ENCODE measurements around the gene DRG2.

DRG2 gene

GRCh38 chr17:18119938-18120337 is 32.2 kb downstream of the DRG2 start:
- TF ChIP-seq POLR2A (IDR thresholded peaks at IDR 0.05; ENCODE audit: low read depth, low read length) (no peak), PAX5 (IDR thresholded peaks at IDR 0.05; ENCODE audit: insufficient read depth, low read length, severe bottlenecking) (no peak), POLR2AphosphoS5 (IDR thresholded peaks at IDR 0.05; ENCODE audit: low read depth, low read length) (no peak), POU2F2 (IDR thresholded peaks at IDR 0.05; ENCODE audit: low read depth, low read length) (no peak), TAF1 (IDR thresholded peaks at IDR 0.05; ENCODE audit: low read depth, low read length) (no peak), SPI1 (IDR thresholded peaks at IDR 0.05; ENCODE audit: low read depth, low read length) (no peak)
- FAIRE-seq = no peak
- no peak for DNase-seq (ENCODE audit: insufficient read length, low spot score)

GRCh38 chr17:18120461-18121017 is 32.8 kb downstream of the DRG2 start:
- no peak for DNase-seq (ENCODE audit: insufficient read length, low spot score)
- no peak for TF ChIP-seq TAF1 (IDR thresholded peaks at IDR 0.05; ENCODE audit: low read depth, low read length)
- no peak for TF ChIP-seq PAX5 (IDR thresholded peaks at IDR 0.05; ENCODE audit: insufficient read depth, low read length, severe bottlenecking)
- TF ChIP-seq POU2F2 (IDR thresholded peaks at IDR 0.05; ENCODE audit: low read depth, low read length) = no peak
- TF ChIP-seq POLR2A (IDR thresholded peaks at IDR 0.05; ENCODE audit: low read depth, low read length) = no peak
- FAIRE-seq = no peak

GRCh38 chr17:18121144-18121910 is 33.6 kb downstream of the DRG2 start:
- TF ChIP-seq POU2F2 (IDR thresholded peaks at IDR 0.05; ENCODE audit: low read depth, low read length) (no peak), POLR2A (IDR thresholded peaks at IDR 0.05; ENCODE audit: low read depth, low read length) (no peak), SPI1 (IDR thresholded peaks at IDR 0.05; ENCODE audit: low read depth, low read length) (no peak), TAF1 (IDR thresholded peaks at IDR 0.05; ENCODE audit: low read depth, low read length) (no peak)
- DNase-seq (ENCODE audit: insufficient read length, low spot score) (no peak), FAIRE-seq (no peak)

- DNase-seq (ENCODE audit: insufficient read length, low spot score) (no peak), FAIRE-seq (no peak)
- TF ChIP-seq POLR2AphosphoS5 (IDR thresholded peaks at IDR 0.05; ENCODE audit: low read depth, low read length) = no peak
- no peak for TF ChIP-seq POLR2A (IDR thresholded peaks at IDR 0.05; ENCODE audit: low read depth, low read length)
- TF ChIP-seq SPI1 (IDR thresholded peaks at IDR 0.05; ENCODE audit: low read depth, low read length) = no peak
- no peak for TF ChIP-seq POU2F2 (IDR thresholded peaks at IDR 0.05; ENCODE audit: low read depth, low read length)
- TF ChIP-seq PAX5 (IDR thresholded peaks at IDR 0.05; ENCODE audit: insufficient read depth, low read length, severe bottlenecking) = no peak
- no peak for TF ChIP-seq TAF1 (IDR thresholded peaks at IDR 0.05; ENCODE audit: low read depth, low read length)
Observed at GRCh38 chr17:18122990-18123753, 35.4 kb downstream of the DRG2 start.

- FAIRE-seq (no peak), DNase-seq (ENCODE audit: insufficient read length, low spot score) (no peak)
- TF ChIP-seq POLR2A (IDR thresholded peaks at IDR 0.05; ENCODE audit: low read depth, low read length) = no peak
- TF ChIP-seq POLR2AphosphoS5 (IDR thresholded peaks at IDR 0.05; ENCODE audit: low read depth, low read length) = no peak
- no peak for TF ChIP-seq PAX5 (IDR thresholded peaks at IDR 0.05; ENCODE audit: insufficient read depth, low read length, severe bottlenecking)
- TF ChIP-seq POU2F2 (IDR thresholded peaks at IDR 0.05; ENCODE audit: low read depth, low read length) = no peak
Observed at GRCh38 chr17:18124345-18125126, 36.8 kb downstream of the DRG2 start.

GRCh38 chr17:18129041-18129502 is 41.3 kb downstream of the DRG2 start:
- no peak for TF ChIP-seq SPI1 (IDR thresholded peaks at IDR 0.05; ENCODE audit: low read depth, low read length)
- no peak for TF ChIP-seq TAF1 (IDR thresholded peaks at IDR 0.05; ENCODE audit: low read depth, low read length)
- TF ChIP-seq PAX5 (IDR thresholded peaks at IDR 0.05; ENCODE audit: insufficient read depth, low read length, severe bottlenecking) = no peak
- no peak for TF ChIP-seq POU2F2 (IDR thresholded peaks at IDR 0.05; ENCODE audit: low read depth, low read length)
- no peak for TF ChIP-seq POLR2AphosphoS5 (IDR thresholded peaks at IDR 0.05; ENCODE audit: low read depth, low read length)
- TF ChIP-seq POLR2A (IDR thresholded peaks at IDR 0.05; ENCODE audit: low read depth, low read length) = no peak
- FAIRE-seq (no peak), DNase-seq (ENCODE audit: insufficient read length, low spot score) (no peak)

- TF ChIP-seq POLR2A (IDR thresholded peaks at IDR 0.05; ENCODE audit: low read depth, low read length) = no peak
- TF ChIP-seq POU2F2 (IDR thresholded peaks at IDR 0.05; ENCODE audit: low read depth, low read length) = no peak
- TF ChIP-seq PAX5 (IDR thresholded peaks at IDR 0.05; ENCODE audit: insufficient read depth, low read length, severe bottlenecking) = no peak
- TF ChIP-seq SPI1 (IDR thresholded peaks at IDR 0.05; ENCODE audit: low read depth, low read length) = no peak
- TF ChIP-seq TAF1 (IDR thresholded peaks at IDR 0.05; ENCODE audit: low read depth, low read length) = no peak
- TF ChIP-seq POLR2AphosphoS5 (IDR thresholded peaks at IDR 0.05; ENCODE audit: low read depth, low read length) = no peak
- DNase-seq (ENCODE audit: insufficient read length, low spot score) = no peak
- FAIRE-seq = no peak
Observed at GRCh38 chr17:18132711-18133110, 45.0 kb downstream of the DRG2 start.

GRCh38 chr17:18136357-18136756 is 48.6 kb downstream of the DRG2 start:
- no peak for FAIRE-seq
- no peak for DNase-seq (ENCODE audit: insufficient read length, low spot score)
- TF ChIP-seq PAX5 (IDR thresholded peaks at IDR 0.05; ENCODE audit: insufficient read depth, low read length, severe bottlenecking) = no peak
- no peak for TF ChIP-seq POLR2A (IDR thresholded peaks at IDR 0.05; ENCODE audit: low read depth, low read length)
- no peak for TF ChIP-seq POLR2AphosphoS5 (IDR thresholded peaks at IDR 0.05; ENCODE audit: low read depth, low read length)
- no peak for TF ChIP-seq SPI1 (IDR thresholded peaks at IDR 0.05; ENCODE audit: low read depth, low read length)
- TF ChIP-seq TAF1 (IDR thresholded peaks at IDR 0.05; ENCODE audit: low read depth, low read length) = no peak
- no peak for TF ChIP-seq POU2F2 (IDR thresholded peaks at IDR 0.05; ENCODE audit: low read depth, low read length)

Data from GM12891 (cell line).